Stimulated activated CD4-positive, alpha-beta T cell treated with anti-CD3 and anti-CD28 coated beads, Interleukin-4, amount 100 ng/mL, for 1 hour (primary cell): ENCODE data around the gene RBPMS2.
A peak's percentile ranks its signal among the peaks of the same experiment; 100 is the strongest.

ENCODE experiments used
- DNase-seq: peaks from one replicate; pipeline ENCODE4 v3.0.0-alpha.2; 2020

RBPMS2 gene

DNA sequence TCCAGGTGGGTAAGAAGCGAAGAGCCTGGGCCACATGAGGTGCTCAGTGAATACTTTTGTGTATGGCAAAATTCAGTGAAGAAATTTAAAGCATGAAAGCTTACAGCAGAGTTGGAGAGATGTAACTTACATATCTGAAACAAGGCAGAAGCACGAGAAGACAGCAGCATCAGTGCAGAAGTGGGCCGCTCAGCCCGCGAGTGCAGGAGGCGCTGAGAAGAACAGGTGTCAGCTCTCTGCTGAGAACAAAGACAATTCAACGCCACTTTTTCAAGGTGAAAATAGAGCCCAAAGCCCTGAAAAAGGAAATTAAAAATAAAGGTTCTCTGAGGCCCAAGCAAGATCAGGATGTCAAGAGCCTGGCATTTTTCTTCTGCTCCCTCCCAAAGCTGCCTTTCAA is 58.3 kb downstream of the RBPMS2 start:
- DNase-seq, result no peak

DNA sequence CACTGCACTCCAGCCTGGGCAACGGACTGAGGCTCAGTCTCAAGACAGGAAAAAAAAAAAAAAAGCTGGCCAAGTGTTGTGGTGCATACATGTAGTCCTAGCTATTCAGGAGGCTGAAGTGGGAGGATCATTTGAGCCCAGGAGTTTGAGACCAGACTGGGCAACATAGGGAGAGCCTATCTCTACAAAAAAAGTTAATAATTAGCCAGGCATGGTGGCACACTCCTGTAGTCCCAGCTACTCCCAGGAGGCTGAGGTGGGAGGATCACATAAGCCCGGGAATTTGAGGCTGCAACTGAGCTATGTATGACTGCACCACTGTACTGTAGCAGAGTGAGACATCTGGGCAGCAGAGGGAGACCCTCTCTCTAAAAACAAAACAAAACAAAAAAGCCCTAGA is 58.9 kb downstream of the RBPMS2 start:
- DNase-seq, result no peak

DNA sequence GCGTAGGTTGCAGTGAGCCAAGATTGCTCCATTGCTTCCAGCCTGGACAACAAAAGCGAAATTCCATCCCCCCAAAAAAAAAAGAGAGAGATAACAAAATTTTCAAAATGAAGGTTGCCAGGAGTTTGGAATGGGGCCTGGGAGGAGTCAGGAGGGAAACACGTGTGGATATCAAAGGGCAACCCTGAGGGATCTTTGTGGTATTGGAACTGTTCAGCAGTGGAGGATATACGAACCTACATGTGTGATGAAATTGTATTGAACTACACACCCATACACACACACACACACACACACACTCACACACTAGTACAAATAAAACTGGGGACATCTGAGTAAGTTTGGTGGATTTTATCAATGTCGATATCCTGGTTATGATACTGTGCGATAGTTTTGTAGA is 61.8 kb downstream of the RBPMS2 start:
- DNase-seq, result no peak

DNA sequence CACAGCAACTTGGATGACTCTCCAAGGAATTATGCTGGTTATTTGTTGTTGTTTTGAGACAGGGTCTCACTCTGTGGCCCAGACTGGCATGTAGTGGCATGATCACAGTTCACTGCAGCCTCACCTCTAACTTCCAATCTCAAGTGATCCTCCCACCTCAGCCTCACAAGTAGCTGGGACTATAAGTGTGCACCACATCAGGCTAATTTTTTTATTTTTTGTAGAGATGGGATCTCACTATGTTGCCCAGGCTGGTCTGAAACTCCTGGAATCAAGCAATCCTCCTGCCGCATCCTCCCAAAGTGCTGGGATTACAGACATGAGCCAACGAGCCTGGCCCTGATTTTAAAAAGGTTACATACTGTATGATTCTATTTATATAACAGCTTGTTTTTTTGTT is 63.0 kb downstream of the RBPMS2 start:
- DNase-seq, result no peak

DNA sequence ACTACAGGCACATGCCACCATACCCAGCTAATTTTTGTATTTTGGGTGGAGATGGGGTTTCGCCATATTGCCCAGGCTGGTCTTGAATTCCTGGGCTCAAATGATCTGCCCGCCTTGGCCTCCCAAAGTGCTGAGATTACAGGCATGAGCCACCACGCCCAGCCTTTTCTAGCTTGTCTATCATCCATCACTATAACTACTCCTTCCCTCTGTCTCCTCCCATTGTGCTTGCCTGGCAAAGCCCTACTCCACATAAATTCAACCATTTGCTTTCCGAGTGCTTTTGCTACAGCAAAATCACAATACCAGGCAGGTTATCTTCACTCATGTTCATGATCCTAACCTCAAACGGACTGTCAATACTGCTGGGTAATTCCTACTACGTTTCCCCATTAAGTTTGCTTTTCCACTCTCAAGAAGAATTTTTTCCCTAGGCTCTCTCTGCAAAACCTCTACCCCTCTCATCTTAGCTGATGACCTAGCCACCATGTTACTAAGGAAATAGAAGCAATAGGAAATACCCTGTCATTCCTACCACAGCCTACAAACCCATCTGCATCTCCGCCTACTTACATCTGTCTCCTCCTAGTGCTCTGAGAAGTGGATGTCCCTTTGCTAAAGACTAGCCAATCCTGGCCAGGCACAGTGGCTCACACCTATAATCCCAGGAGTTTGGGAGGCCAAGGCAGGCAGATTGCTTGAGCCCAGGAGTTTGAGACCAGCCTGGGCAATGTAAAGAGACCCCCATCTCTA is 64.5 kb downstream of the RBPMS2 start:
- DNase-seq, result no peak

DNA sequence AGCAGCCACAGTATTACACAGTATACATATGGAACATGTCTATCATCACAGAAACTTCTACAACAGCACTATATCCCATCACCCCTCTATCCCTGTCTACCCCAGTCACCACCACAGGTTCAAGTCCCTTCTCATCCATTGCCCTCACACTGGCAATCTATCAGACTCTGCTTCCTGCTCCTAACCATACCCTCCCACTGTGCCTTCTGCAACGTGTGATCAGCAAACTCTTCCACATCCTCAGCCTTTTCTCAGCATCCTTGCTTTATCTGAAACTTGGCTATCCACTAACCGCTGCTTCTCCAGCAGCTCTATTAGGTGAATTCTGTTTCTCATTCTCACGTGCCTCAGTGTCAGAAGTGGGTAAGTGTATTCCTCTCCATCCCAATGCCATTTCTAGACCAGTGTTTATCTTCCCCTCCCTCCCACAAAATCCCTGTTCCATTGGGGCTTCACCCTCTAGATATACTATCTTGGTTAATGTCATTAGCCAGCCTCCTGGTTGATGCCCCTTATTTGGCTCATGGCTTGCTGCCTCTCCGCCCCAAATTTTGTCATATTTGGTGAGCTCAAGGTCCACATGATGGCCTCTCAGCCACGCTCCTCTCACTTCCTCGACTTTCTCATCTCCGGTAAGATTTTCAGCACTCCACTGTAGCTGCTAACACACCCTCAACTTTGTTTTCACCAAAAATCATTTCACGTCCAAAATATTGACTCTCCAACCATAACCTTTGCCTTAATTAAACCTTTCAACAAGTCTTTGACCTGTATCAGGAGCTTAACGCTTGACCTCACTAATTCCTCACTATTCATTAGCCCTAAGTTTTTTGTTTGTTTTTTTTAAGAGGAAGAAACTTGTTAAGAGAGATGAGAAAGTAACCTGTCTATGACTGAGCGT is 69.1 kb downstream of the RBPMS2 start:
- DNase-seq, result no peak

DNA sequence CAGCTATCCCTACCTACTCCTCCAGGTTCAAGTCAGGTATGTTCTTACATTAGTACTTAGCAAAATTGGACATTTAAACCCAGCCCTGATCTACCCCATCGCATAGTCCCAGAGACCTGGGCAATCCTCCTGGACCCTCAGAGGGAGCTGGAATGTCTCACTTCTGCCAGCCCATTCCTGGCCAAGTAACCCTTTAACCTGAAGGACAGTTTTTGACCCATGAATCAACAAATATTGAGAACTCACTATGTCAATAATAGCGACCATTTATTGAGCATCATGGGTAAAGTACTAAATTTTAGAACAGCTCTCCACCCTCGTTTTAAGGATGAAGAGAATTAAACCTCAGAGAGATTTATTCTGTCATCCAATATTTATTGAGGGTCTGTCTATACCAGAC is 70.4 kb downstream of the RBPMS2 start:
- DNase-seq, result no peak

DNA sequence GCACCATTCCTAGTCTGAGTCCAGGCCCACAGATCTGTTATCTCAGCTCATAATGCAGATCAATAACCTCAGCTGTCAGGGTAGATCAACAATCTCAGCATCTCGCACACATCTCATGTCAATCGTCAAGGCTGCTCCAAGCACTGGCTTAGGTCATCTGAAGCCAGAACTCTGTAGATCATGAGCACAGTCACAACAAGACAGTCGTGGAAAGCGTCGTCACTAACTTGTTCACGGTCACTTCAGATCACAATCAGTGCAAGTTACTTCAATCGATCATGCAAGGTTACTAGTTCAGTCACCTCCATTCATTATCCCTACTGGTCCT is 71.8 kb downstream of the RBPMS2 start:
- no peak for DNase-seq

DNA sequence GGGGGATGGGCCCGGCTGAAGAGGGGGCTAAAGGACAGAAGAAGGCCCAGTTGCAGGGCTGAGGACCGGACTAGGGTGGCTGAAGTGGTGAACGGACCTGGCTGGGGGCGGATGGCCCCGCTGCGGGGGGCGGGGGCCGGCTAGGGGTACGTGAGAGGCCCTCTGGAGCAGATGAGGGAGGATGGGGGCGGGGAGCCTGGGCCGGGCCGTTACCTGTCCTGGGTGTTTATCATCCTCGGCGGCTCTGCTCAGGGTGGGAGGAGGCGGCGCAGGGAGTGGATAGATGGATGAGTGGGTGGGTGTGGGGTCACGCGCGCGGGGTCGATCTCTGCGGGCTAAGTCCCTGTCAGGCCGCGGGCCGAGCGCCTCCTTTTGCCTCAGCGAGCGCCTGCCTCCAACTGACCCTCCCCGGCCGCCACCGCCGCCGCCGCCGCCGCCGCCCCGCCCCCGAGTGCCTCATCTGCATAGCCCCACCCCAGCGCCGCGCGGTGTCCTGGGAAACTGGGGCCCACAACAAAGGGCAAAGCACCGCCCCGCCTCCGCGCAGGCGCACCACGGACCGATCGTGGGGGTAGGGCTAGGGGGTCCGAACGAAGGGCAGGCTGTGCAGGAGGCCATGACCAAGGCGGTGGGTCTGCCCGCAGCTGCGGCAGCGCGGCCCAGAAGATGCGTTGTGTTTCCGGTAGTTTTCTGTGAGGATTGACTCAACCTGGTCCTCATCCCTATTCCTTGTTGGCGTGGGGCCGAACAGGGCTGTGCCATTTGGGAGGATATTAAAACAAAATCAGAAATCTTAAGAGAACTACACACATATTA is 72.4 kb downstream of the RBPMS2 start:
- peak; percentile 97 for DNase-seq

DNA sequence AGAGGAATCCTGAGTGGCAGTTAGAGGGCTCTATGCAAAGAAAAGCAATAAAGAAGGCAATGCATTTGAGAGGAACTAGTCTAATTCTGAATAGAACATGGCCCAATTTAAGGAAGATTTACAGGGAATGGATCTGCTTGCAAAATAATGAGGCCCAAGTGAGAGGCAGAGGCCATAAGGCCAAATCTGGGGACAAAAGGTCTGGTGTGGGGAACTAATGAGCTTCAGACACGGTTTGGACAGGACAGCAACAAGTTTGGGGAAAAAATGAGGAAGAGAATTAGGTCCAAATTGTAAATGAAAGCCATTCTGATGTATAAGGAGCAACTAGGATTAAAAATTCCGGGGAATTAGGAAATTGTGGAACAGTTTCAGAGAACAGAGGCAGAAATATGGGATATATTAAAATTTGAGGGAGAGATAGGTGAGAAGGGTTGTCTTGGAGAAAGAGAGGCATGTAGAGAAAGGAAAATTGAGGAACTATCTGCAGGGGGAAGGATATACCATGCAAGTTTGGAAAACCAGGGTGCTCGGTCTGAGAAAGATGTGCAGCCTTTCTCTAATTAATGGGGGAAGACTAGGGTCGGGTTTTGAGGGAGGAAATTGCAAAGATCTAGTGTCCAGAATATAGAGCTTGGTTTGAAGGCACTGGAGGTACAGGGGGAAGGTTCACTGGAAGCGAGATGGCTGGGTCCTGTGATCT is 73.8 kb downstream of the RBPMS2 start:
- DNase-seq, result no peak

DNA sequence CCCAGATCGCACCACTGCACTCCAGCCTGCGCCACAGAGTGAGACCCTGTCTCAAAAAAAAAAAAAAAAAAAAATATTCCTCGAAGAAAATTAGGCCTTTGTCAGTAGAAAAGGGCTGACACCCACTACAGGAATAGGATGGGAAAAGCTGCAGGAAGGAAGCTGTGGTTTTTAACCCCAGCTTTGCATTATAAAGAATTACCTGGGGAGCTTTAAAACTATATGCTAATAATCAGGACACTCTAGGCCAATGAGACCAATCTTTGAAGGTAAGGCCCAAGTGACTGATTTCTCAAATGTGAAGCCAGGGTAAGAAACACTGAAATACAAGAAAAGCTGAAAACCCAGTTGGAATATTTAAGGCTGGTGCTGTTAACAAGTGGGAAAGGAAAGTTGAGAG is 74.3 kb downstream of the RBPMS2 start:
- no peak for DNase-seq

DNA sequence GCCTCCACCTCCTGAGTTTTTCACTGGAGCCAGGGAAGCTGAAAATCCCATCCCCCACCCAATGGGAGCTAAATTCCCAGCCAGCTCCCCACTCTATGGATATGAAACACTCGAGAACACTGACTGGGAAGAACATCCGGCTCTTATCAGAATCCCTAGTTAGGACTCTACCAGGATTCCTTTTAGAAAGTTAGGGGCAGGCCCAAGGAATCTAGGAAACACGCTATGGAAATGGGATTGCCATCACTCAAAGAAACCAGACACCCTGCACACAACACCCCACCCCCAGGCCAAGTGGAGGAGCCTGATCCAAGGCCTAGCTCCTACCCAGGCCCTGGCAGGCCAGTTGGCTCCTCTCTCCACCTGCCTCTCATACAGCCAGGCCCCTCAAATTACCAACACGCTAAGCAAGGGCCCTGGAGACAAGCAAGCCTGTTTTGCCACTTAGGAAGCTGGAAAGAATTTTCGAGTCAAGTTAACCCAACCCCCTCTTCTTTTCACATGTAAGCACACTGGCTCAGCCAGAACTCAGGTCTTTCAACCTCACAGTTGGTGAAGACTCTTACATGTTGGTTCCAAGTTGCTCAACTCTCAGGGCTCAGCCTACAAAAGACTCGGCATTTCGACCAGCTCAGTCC is 75.5 kb downstream of the RBPMS2 start:
- no peak for DNase-seq

DNA sequence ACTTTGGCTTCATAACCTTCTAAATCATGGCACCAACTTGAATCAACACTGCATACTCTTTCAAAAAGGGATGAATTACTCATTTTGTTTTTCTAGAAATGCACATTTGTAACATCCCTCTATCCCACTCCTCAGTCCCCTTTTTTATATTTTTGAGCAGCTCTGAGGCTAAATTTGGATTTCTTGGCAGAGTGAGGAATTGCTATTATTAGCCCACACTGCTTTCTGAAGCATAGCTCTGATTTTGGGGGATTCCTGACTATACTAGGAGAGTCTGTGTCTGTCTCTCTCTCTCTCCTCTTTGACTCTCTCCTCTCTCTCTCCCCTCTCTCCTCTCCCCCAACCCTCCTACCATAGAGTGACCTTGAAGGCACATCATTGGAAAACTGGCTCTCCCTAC is 76.6 kb downstream of the RBPMS2 start:
- no peak for DNase-seq

DNA sequence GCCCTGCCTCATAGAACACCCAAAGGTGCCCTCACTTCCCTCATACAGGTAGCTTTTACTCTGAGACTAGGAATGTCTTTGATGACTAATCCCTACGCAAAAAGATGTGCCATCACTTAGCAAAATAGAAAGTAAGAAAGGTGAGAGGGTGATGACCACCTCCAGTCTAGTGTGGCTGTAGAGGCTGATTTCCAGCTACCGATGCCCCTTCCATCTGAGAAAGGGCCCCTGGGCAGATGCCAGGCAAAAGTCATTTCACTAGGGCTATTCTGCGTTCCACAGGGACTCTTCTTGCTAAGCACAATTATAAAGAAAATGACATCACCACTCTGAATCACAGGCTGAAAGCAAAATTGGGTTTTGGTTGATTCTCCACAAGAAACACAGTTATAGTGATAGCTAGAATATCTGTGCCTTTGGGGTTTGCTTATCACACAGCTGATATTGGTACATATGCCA is 77.4 kb downstream of the RBPMS2 start:
- DNase-seq, result peak; percentile 24

DNA sequence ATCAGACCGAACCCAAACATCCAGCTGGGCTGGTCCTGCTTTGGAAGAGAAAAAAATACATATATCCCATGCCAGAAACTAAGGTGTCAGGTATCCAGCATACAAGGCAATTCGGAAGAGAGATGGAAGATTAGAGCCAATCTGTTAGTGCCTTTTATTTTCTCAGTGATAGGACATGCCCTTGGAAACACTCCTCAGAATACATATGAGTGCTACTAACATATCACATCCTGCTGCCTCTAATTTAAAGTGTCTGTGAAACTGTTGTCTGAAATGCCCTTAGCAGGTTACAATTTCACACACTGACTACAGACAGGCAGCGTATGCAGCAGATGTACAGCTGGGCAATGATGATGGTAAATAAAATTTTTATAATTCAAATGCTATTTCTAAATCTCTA is 78.9 kb downstream of the RBPMS2 start:
- no peak for DNase-seq

DNA sequence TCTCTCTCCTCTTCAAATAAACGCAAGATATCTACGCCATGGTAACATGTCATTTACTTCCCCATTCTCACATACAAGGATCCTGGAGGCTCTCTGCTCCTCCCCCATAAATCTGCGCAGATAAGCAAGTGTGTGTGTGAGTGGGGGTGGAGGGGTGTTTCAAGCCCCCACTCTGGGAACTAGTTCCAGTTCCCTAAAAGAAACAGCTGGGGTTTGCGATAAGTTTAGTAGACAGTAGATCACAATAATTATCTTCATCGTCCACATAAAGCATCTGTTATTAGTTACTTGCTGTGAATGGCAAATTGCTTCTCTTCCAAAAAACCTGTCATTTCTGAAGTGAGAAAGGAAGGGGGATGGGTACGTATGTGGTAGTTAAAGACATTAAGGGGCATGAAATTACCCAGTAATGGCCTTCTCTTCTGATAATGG is 79.8 kb downstream of the RBPMS2 start:
- DNase-seq, result no peak

DNA sequence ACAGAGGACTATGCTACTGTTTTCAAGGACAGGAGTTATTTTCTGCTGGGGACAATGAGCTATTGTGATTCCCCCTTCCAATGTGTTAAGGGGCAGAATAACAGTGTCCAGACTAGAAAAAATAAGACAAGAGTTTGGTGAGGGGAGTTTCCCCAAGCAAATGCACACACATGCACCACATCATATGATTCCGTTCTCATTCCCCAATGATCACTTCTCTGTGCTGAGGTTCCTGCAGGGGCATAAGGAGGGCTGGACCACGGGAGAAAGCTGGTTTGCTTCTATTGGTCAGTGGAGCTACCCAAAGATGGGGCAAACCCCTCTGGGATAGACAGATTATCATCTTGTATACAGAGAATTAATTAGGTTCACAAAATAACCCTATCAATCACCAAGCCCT is 80.6 kb downstream of the RBPMS2 start:
- no peak for DNase-seq

DNA sequence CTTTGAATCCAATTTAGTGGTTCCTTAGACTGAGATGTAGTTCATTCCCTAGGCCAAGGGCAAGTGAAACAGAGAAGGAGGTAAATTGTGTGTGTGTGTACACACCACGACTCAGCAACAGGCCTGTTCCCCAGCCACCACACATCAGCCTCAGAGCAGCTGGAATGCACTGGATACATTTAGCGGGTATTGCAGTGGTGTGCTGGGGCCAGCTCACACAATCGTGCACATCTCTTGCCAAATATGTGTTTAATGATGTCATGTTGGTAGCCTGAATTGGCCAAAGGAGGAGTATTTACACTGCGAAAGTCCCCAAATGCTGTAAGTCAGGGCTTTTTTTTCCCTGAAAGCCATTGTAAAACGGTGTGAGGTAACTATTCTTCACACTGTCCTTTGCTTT is 82.3 kb downstream of the RBPMS2 start:
- no peak for DNase-seq

DNA sequence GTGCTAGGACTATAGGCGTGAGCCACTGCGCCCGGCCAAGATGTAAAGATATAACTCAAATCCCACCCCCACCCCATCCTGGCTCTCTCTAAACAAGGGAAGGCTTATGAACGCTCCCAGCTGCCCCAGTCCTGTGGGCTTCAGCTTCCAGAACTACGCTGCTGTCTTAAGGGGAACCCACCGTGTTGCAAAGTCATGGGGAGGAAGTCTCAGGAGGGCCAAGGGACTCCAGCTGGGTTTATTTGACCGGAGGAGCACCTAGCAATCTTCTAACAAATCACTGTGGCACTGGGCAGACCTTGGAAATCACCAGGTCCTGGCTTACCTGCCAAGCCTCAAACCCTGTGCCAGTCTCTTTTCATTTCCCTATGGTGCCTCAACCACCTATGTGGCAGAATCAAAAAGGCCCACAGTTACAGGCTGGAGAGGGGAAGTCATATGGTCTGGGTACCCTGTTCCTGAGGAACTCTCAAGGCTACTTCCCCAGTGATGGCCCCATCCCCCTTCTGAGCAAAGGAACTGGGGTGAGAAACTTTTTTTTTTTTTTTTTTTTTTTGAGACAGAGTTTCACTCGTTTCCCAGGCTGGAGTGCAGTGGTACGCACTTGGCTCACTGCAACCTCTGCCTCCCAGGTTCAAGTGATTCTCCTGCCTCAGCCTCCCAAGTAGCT is 83.4 kb downstream of the RBPMS2 start:
- no peak for DNase-seq

DNA sequence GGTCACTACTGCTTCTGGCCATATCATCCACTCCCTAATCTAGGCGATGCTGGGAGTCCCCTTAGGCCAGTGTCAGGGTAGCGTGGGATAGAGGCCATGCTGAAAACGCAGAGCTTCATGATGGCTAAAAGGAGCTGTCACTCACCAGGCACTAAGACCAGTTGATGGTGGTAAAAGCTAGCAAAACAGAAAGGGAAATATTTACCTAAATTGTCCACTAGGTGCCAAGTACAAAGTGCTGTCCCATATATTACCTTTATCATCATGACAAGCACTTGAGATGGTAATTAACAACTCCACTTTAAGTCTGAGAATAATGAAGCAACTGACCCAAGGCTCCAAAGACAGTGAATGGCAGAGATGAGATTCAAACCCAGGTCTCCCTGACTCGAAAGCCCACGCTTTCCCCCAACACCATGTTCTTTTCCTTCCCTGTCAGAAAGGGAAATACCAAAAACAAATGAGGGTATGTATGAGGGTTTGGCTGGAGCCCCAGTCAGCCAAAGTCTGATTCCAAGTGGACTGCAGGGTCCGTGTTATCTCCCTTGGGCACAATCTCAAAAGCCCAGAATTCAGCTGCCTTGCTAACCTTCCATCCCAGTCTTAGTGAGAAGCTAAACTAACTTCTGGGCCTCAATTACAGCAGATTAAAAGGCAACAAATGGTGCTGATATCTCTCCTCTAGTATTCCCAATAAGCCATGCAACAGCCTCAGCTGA is 84.7 kb downstream of the RBPMS2 start:
- DNase-seq, result no peak

DNA sequence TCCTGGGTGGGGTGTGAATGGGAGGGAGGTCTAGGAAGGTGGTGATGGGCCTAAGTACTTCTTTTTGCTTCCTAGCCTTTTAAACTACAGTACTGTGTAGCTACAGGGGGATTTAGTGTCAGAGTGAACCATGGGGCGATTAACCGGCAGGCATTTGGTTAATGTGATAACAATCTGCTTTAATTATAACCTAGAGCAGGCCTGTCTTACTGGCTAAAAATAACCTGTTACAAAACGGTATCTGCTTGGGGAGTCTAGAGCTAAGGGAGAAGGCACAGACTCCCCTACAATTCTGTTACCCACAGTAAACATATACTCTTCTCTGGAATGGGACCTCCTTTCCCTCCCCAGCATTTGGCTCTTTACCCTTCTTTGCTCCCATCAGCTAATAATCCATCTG is 85.4 kb downstream of the RBPMS2 start:
- DNase-seq, result no peak
